Activated CD8-positive, alpha-beta T cell treated with anti-CD3 and anti-CD28 coated beads for 36 hours (primary cell): ENCODE results near the gene ADAMTS16. TPM values are rescaled to one million over a fixed set of nuclear protein-coding genes. Genes with fewer than 3 reads are reported as not detected.

Experiments
- ATAC-seq: fragments of 200-7000 bp; cut with Tn5 transposase; one replicate; pipeline ENCODE4 v1.10.0; 2021; ENCODE audit warnings: mild to moderate bottlenecking, moderate library complexity
- CTCF ChIA-PET: fragments of 350-600 bp; sonication (Branson Sonifier 250); formaldehyde crosslinking; loops from one replicate; lab custom pipeline; 2021; ENCODE audit warnings: antibody characterized with exemption; lab: Charles Lee
- POLR2A ChIA-PET: fragments of 350-600 bp; sonication (Branson Sonifier 250); formaldehyde crosslinking; loops from one replicate; lab custom pipeline; 2021; ENCODE audit warnings: antibody characterized with exemption; lab: Charles Lee
- DNase-seq: peaks from one replicate; pipeline ENCODE4 v3.0.0-alpha.2; 2020
- H3K27ac Mint-ChIP-seq: one replicate; pipeline ENCODE4 v1.8.0; 2021; ENCODE audit warnings: mild to moderate bottlenecking, mixed read lengths
- H3K27me3 Mint-ChIP-seq: one replicate; pipeline ENCODE4 v1.8.0; 2021; ENCODE audit warnings: mixed read lengths
- H3K36me3 Mint-ChIP-seq: one replicate; pipeline ENCODE4 v1.8.0; 2021; ENCODE audit warnings: low read depth, mixed read lengths
- H3K4me1 Mint-ChIP-seq: one replicate; pipeline ENCODE4 v1.8.0; 2021; ENCODE audit warnings: low read depth, mixed read lengths
- H3K4me3 Mint-ChIP-seq: one replicate; pipeline ENCODE4 v1.8.0; 2021; ENCODE audit warnings: mild to moderate bottlenecking, moderate library complexity, mixed read lengths
- H3K9me3 Mint-ChIP-seq: one replicate; pipeline ENCODE4 v1.8.0; 2021; ENCODE audit warnings: mixed read lengths
- intact Hi-C: fragments of 100-400 bp; cut with micrococcal nuclease; formaldehyde crosslinking; loops from one replicate; pipeline ENCODE4 v1.10.0; 2022
- total RNA-seq, 2 experiments: library from RNA; stranded (reverse); gene quantifications; one replicate each; pipeline ENCODE4 v1.2.3, GENCODE V29; 2021
- TF ChIP-seq, protein P1 (sequence below): fragments of 200-600 bp; IDR thresholded peaks from one replicate; pipeline ENCODE4 v1.8.0; 2022; ENCODE audit warnings: antibody characterized with exemption, mild to moderate bottlenecking

ADAMTS16 gene, protein sequence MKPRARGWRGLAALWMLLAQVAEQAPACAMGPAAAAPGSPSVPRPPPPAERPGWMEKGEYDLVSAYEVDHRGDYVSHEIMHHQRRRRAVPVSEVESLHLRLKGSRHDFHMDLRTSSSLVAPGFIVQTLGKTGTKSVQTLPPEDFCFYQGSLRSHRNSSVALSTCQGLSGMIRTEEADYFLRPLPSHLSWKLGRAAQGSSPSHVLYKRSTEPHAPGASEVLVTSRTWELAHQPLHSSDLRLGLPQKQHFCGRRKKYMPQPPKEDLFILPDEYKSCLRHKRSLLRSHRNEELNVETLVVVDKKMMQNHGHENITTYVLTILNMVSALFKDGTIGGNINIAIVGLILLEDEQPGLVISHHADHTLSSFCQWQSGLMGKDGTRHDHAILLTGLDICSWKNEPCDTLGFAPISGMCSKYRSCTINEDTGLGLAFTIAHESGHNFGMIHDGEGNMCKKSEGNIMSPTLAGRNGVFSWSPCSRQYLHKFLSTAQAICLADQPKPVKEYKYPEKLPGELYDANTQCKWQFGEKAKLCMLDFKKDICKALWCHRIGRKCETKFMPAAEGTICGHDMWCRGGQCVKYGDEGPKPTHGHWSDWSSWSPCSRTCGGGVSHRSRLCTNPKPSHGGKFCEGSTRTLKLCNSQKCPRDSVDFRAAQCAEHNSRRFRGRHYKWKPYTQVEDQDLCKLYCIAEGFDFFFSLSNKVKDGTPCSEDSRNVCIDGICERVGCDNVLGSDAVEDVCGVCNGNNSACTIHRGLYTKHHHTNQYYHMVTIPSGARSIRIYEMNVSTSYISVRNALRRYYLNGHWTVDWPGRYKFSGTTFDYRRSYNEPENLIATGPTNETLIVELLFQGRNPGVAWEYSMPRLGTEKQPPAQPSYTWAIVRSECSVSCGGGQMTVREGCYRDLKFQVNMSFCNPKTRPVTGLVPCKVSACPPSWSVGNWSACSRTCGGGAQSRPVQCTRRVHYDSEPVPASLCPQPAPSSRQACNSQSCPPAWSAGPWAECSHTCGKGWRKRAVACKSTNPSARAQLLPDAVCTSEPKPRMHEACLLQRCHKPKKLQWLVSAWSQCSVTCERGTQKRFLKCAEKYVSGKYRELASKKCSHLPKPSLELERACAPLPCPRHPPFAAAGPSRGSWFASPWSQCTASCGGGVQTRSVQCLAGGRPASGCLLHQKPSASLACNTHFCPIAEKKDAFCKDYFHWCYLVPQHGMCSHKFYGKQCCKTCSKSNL
- not detected for total RNA-seq

DNA sequence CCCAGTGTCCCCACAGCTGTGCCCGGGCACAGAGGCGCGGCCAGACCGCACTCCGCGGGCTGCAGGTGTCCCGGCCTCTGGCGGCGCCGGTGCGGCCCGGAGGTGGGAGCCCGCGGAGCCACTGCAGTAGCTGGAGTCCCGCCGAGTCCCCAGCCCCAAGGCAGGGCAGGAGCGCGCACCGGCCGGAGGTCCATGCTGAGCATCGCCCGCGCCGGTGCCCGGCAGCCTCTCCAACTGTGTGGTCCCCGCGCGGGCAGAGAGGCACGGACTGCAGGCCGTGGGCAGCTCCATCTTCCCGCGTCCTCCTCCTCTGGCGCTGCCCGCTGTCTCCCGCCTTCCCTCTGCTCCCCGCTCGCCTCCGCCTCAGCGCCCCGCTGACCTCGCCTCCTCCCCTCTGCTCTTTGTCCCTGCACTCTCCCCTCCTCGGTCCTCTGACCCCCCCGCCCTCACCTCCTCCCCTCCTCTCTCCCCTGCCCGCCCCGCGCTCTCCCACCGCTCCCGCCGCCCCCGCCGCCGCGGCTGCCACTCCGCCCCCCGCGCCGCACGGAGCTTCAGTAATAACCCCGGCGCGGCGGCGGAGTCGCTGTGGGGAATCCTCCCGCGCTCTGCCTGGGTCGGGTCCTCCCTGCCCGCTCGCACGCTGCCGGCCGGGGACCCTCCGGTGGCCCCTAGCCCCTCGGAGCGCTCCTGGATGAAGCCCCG is at the start of gene ADAMTS16:
Gene ADAMTS16 (plus strand): TSS at position 554 of the 702 bp plus-strand sequence. CDS start 138 bp downstream, at position 692.
- ChIA-PET POLR2A (no interaction called here), CTCF (interaction anchor here (0.6 to 2.2 kb wide), 6 partner anchors 9 to 326 kb away, joined by 3 to 14 read pairs (median 3); no protein-coding TSS in a partner anchor)
- ATAC-seq (no peak), DNase-seq (no peak)
- TF ChIP-seq, protein P1, sequence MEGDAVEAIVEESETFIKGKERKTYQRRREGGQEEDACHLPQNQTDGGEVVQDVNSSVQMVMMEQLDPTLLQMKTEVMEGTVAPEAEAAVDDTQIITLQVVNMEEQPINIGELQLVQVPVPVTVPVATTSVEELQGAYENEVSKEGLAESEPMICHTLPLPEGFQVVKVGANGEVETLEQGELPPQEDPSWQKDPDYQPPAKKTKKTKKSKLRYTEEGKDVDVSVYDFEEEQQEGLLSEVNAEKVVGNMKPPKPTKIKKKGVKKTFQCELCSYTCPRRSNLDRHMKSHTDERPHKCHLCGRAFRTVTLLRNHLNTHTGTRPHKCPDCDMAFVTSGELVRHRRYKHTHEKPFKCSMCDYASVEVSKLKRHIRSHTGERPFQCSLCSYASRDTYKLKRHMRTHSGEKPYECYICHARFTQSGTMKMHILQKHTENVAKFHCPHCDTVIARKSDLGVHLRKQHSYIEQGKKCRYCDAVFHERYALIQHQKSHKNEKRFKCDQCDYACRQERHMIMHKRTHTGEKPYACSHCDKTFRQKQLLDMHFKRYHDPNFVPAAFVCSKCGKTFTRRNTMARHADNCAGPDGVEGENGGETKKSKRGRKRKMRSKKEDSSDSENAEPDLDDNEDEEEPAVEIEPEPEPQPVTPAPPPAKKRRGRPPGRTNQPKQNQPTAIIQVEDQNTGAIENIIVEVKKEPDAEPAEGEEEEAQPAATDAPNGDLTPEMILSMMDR = no peak
- Mint-ChIP-seq H3K9me3 (no peaks in the 10 kb centered on the region), H3K36me3 (no peaks in the 10 kb centered on the region), H3K4me3 (no peak within 1 kb of the TSS), H3K27me3 (peaks cover 21% of the 10 kb centered on the region), H3K4me1 (peaks cover 5% of the 10 kb centered on the region), H3K27ac (no peak within 1 kb of the TSS)
- intact Hi-C loops = loop anchor here (2.0 kb wide), 1 partner anchor 279 kb away; no protein-coding TSS in a partner anchor

DNA sequence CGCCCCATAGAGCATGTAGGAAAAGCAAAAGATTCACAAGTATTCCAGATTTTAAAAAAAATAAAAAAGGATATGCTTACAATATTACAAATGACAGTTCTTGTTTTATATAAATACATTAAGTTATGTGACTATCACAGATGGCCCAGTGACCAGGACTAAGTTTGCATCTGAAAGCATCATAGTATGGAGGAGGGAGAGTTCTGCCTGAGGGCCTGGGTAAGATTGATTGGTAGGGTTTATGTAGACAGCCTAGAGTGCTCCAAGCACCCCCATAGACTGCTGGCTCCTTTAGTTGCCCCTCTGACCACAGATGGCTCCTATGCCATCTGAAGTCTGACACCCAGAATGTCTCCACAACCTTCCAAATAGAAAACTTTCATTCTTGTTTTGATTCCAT is 48.0 kb upstream of the ADAMTS16 start:
- H3K4me1 Mint-ChIP-seq = no peaks in the 10 kb centered on the region
- no peak for ATAC-seq
- ChIA-PET POLR2A (no interaction called here), CTCF (no interaction called here)
- no peaks in the 10 kb centered on the region for H3K36me3 Mint-ChIP-seq
- H3K27ac Mint-ChIP-seq = no peak overlapping the region
- H3K9me3 Mint-ChIP-seq = no peaks in the 10 kb centered on the region
- H3K27me3 Mint-ChIP-seq = peaks cover 2% of the 10 kb centered on the region
- H3K4me3 Mint-ChIP-seq = no peak overlapping the region
- TF ChIP-seq, protein P1 = no peak
- no peak for DNase-seq
- intact Hi-C loops = no loop called here

DNA sequence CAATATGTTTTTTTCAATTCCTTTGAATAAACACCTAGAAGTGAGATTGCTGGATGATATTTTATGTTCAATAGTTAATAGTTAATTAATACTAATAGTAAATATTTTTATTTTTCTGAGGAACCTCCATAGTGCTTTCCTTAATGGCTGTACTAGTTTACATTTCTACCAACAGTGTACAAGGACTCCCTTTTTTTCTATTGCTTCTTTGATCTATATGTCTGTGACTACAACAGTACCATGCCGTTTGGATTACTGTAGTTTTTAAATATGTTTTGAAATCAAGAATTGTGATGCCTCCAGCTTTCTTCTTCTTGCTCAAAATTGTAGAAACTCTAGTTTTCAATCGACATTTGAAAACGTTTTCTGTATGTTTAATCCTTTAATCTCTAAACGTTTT is 39.5 kb upstream of the ADAMTS16 start:
- ChIA-PET POLR2A (no interaction called here), CTCF (no interaction called here)
- Mint-ChIP-seq H3K9me3 (peaks cover 5% of the 10 kb centered on the region), H3K27ac (no peak overlapping the region), H3K27me3 (no peaks in the 10 kb centered on the region), H3K4me1 (no peaks in the 10 kb centered on the region), H3K4me3 (no peak overlapping the region), H3K36me3 (no peaks in the 10 kb centered on the region)
- ATAC-seq (no peak), DNase-seq (no peak)
- intact Hi-C loops = no loop called here
- TF ChIP-seq, protein P1 = no peak

DNA sequence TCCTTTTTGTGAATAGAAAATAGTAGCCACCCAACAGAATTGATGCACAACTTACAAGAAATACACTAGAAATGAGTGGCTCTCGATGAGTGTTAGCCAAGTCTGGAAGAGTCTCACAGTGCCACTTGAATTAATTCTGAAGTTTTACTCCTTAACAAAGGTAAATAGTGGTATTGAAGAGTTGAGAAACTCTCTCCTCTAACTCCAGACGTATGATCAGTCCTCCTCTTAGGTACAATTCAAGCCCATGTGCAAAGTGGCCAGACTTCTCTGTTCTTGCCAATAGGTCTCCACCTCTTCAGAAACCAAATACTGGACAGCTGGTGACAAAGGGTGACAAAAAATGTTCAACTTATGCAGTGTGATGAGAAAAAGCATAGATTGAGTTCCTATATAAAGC is 38.5 kb upstream of the ADAMTS16 start:
- Mint-ChIP-seq H3K27me3 (peaks cover 2% of the 10 kb centered on the region), H3K4me1 (no peaks in the 10 kb centered on the region), H3K4me3 (no peak overlapping the region), H3K9me3 (peaks cover 5% of the 10 kb centered on the region), H3K27ac (no peak overlapping the region), H3K36me3 (no peaks in the 10 kb centered on the region)
- DNase-seq = no peak
- CTCF ChIA-PET = no interaction called here
- POLR2A ChIA-PET = no interaction called here
- ATAC-seq = no peak
- TF ChIP-seq, protein P1 = no peak
- intact Hi-C loops = no loop called here
